HepG2 (cell line): ENCODE results near the gene NDOR1. TPM values are rescaled to one million over a fixed set of nuclear protein-coding genes. Genes with fewer than 3 reads are reported as not detected.

Experiments used
- AHR ChIP-seq: IDR thresholded peaks from 2 replicates; pipeline ENCODE4 v1.6.1; 2018; ENCODE audit warnings: missing genetic modification reagents, missing compliant biosample characterization
- ETV6 ChIP-seq: sonication (generic); formaldehyde crosslinking; conservative IDR thresholded peaks from 2 replicates; pipeline ENCODE4 v1.4.0; 2020; ENCODE audit warnings: missing genetic modification reagents
- KDM1A ChIP-seq: IDR thresholded peaks from 2 replicates; pipeline ENCODE4 v1.6.1; 2016; ENCODE audit warnings: missing compliant biosample characterization
- MBD4 ChIP-seq: IDR thresholded peaks from 2 replicates; pipeline ENCODE4 v1.6.1; 2012; ENCODE audit warnings: low read length, inconsistent platforms, borderline replicate concordance
- MTA1 ChIP-seq: sonication (generic); formaldehyde crosslinking; IDR thresholded peaks from 2 replicates; pipeline ENCODE4 v1.4.0; 2020; ENCODE audit warnings: missing genetic modification reagents, mild to moderate bottlenecking, borderline replicate concordance
- MTF2 ChIP-seq: sonication (generic); formaldehyde crosslinking; IDR thresholded peaks from 2 replicates; pipeline ENCODE4 v1.5.0; 2020; ENCODE audit warnings: missing genetic modification reagents, borderline replicate concordance
- NR3C1 ChIP-seq: sonication (generic); formaldehyde crosslinking; IDR thresholded peaks from 2 replicates; pipeline ENCODE4 v1.4.0; 2020; ENCODE audit warnings: missing genetic modification reagents
- PAWR ChIP-seq: sonication (generic); formaldehyde crosslinking; IDR thresholded peaks from 2 replicates; pipeline ENCODE4 v1.4.0; 2020; ENCODE audit warnings: missing genetic modification reagents, mild to moderate bottlenecking, borderline replicate concordance
- SP5 ChIP-seq: IDR thresholded peaks from 2 replicates; pipeline ENCODE4 v1.6.1; 2016; ENCODE audit warnings: low read depth, borderline replicate concordance
- ZBTB34 ChIP-seq: sonication (generic); formaldehyde crosslinking; IDR thresholded peaks from 2 replicates; pipeline ENCODE4 v1.8.0; 2022; ENCODE audit warnings: mild to moderate bottlenecking, missing genetic modification reagents
- ZFP62 ChIP-seq: sonication (generic); formaldehyde crosslinking; IDR thresholded peaks from 2 replicates; pipeline ENCODE4 v1.4.0; 2020; ENCODE audit warnings: missing genetic modification reagents
- ZNF282 ChIP-seq: fragments of 450-650 bp; IDR thresholded peaks from 2 replicates; pipeline ENCODE4 v1.6.1; 2018; ENCODE audit not compliant: partially characterized antibody
- ZNF337 ChIP-seq: sonication (generic); formaldehyde crosslinking; IDR thresholded peaks from 2 replicates; pipeline ENCODE4 v1.5.1; 2020; ENCODE audit warnings: missing genetic modification reagents, low read depth, mild to moderate bottlenecking, borderline replicate concordance
- ZNF383 ChIP-seq: sonication (generic); formaldehyde crosslinking; IDR thresholded peaks from 2 replicates; pipeline ENCODE4 v1.4.0; 2020; ENCODE audit warnings: missing genetic modification reagents, mild to moderate bottlenecking, borderline replicate concordance
- ZNF430 ChIP-seq: sonication (generic); formaldehyde crosslinking; IDR thresholded peaks from 2 replicates; pipeline ENCODE4 v1.9.0; 2021; ENCODE audit warnings: mild to moderate bottlenecking, missing genetic modification reagents
- ZNF598 ChIP-seq: sonication (generic); formaldehyde crosslinking; IDR thresholded peaks from 2 replicates; pipeline ENCODE4 v1.5.1; 2020; ENCODE audit warnings: mild to moderate bottlenecking, missing genetic modification reagents, borderline replicate concordance
- ZNF709 ChIP-seq: sonication (generic); formaldehyde crosslinking; IDR thresholded peaks from 2 replicates; pipeline ENCODE4 v1.5.0; 2020; ENCODE audit warnings: mild to moderate bottlenecking, missing genetic modification reagents
- ZNF724P ChIP-seq: sonication (generic); formaldehyde crosslinking; IDR thresholded peaks from 2 replicates; pipeline ENCODE4 v1.8.0; 2022; ENCODE audit warnings: missing genetic modification reagents, borderline replicate concordance
- ZSCAN21 ChIP-seq: sonication (generic); formaldehyde crosslinking; IDR thresholded peaks from 2 replicates; pipeline ENCODE4 v1.8.0; 2022; ENCODE audit warnings: mild to moderate bottlenecking, missing genetic modification reagents, moderate library complexity, borderline replicate concordance
- polyA plus RNA-seq, 8 experiments: library from polyadenylated mRNA; depleted of rRNA in 3 of 8; stranded (reverse) in 7 of 8; unstranded in 1 of 8; fragments of >200 nt; fragmentation: Illumina TruSeq in 4 of 8; extraction: Trizol in 4 of 8; gene quantifications; 2 replicates each; pipeline versions ENCODE4 v1.2.1 to v1.2.3, GENCODE V29; 2011 to 2016; ENCODE audit warnings: low read depth in 4 of 8, missing spikeins in 1 of 8, mixed read lengths in 1 of 8; ENCODE audit not compliant: insufficient read depth in 1 of 8
- total RNA-seq, 5 experiments: library from RNA; depleted of rRNA; stranded (reverse); fragments of >200 nt; fragmentation: Illumina TruSeq; extraction: Trizol; gene quantifications; 2 replicates each; pipeline ENCODE4 v1.2.3, GENCODE V29; 2016; ENCODE audit warnings: low read depth in 1 of 5
- TF ChIP-seq, protein P1 (sequence below): sonication (generic); formaldehyde crosslinking; IDR thresholded peaks from 2 replicates; pipeline ENCODE4 v1.5.0; 2020; ENCODE audit warnings: mild to moderate bottlenecking, missing genetic modification reagents
- TF ChIP-seq, protein P2 (sequence below): sonication (generic); formaldehyde crosslinking; IDR thresholded peaks from 2 replicates; pipeline ENCODE4 v1.4.0; 2020; ENCODE audit warnings: mild to moderate bottlenecking, missing genetic modification reagents
- TF ChIP-seq, protein P3 (sequence below): IDR thresholded peaks from 2 replicates; pipeline ENCODE4 v1.6.1; 2016; ENCODE audit warnings: mild to moderate bottlenecking, missing biosample characterization, missing genetic modification reagents
- TF ChIP-seq, protein P4 (sequence below): IDR thresholded peaks from 2 replicates; pipeline ENCODE4 v1.6.1; 2016; ENCODE audit warnings: mild to moderate bottlenecking

Gene NDOR1
- total and polyA plus RNA-seq, 2 of the 13 experiments (the other 11 are each of a cell fraction or from before 2014, with no cell fraction given): 3.6 to 8.7 TPM

GRCh38 chr9:137188490-137189296 lies 16.8 kb upstream of the NDOR1 start, which contains the start of the genes ANAPC2 and SSNA1 (continued):
- TF ChIP-seq ZNF337 (CRISPR knock-in tag) (no peak), SP5 (CRISPR knock-in tag) (peak; percentile 20; the same call in 1 of the 2 replicates), ZNF282 (no peak), MTA1 (CRISPR knock-in tag) (no peak), PAWR (no peak), ZNF430 (CRISPR knock-in tag) (peak; percentile 80), ZBTB34 (peak; percentile 16; the same call in 1 of the 2 replicates), MTF2 (CRISPR knock-in tag) (peak; percentile 82; the same call in 1 of the 2 replicates), MBD4 (no peak), ZNF724P (CRISPR knock-in tag) (peak; percentile 37; the same call in 1 of the 2 replicates), KDM1A (CRISPR knock-in tag) (no peak; the same call in 1 of the 2 replicates), ZSCAN21 (CRISPR knock-in tag) (peak; percentile 59; the same call in 1 of the 2 replicates), NR3C1 (CRISPR knock-in tag) (no peak), AHR (CRISPR knock-in tag) (no peak), ZNF709 (peak; percentile 88), ETV6 (CRISPR knock-in tag) (0 out of 2 replicates have a peak, but pooled peaks have one; percentile 57), ZNF383 (CRISPR knock-in tag) (no peak), ZFP62 (CRISPR knock-in tag) (peak; percentile 98), ZNF598 (CRISPR knock-in tag) (no peak)
- TF ChIP-seq, protein P1, sequence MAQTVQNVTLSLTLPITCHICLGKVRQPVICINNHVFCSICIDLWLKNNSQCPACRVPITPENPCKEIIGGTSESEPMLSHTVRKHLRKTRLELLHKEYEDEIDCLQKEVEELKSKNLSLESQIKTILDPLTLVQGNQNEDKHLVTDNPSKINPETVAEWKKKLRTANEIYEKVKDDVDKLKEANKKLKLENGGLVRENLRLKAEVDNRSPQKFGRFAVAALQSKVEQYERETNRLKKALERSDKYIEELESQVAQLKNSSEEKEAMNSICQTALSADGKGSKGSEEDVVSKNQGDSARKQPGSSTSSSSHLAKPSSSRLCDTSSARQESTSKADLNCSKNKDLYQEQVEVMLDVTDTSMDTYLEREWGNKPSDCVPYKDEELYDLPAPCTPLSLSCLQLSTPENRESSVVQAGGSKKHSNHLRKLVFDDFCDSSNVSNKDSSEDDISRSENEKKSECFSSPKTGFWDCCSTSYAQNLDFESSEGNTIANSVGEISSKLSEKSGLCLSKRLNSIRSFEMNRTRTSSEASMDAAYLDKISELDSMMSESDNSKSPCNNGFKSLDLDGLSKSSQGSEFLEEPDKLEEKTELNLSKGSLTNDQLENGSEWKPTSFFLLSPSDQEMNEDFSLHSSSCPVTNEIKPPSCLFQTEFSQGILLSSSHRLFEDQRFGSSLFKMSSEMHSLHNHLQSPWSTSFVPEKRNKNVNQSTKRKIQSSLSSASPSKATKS (CRISPR knock-in tag): no peak
- TF ChIP-seq, protein P2, sequence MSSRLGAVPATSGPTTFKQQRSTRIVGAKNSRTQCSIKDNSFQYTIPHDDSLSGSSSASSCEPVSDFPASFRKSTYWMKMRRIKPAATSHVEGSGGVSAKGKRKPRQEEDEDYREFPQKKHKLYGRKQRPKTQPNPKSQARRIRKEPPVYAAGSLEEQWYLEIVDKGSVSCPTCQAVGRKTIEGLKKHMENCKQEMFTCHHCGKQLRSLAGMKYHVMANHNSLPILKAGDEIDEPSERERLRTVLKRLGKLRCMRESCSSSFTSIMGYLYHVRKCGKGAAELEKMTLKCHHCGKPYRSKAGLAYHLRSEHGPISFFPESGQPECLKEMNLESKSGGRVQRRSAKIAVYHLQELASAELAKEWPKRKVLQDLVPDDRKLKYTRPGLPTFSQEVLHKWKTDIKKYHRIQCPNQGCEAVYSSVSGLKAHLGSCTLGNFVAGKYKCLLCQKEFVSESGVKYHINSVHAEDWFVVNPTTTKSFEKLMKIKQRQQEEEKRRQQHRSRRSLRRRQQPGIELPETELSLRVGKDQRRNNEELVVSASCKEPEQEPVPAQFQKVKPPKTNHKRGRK: no peak
- TF ChIP-seq, protein P3, sequence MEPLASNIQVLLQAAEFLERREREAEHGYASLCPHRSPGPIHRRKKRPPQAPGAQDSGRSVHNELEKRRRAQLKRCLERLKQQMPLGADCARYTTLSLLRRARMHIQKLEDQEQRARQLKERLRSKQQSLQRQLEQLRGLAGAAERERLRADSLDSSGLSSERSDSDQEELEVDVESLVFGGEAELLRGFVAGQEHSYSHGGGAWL: peak; percentile 85
- TF ChIP-seq, protein P4, sequence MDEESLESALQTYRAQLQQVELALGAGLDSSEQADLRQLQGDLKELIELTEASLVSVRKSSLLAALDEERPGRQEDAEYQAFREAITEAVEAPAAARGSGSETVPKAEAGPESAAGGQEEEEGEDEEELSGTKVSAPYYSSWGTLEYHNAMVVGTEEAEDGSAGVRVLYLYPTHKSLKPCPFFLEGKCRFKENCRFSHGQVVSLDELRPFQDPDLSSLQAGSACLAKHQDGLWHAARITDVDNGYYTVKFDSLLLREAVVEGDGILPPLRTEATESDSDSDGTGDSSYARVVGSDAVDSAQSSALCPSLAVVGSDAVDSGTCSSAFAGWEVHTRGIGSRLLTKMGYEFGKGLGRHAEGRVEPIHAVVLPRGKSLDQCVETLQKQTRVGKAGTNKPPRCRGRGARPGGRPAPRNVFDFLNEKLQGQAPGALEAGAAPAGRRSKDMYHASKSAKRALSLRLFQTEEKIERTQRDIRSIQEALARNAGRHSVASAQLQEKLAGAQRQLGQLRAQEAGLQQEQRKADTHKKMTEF (CRISPR knock-in tag): peak; percentile 89; the same call in 1 of the 2 replicates
